Stimulated activated CD8-positive, alpha-beta memory T cell treated with anti-CD3 and anti-CD28 coated beads, Interleukin-4, amount 100 ng/mL, for 48 hours (primary cell): ENCODE results near the gene SLC39A3.

Source experiments
- DNase-seq: peaks from one replicate; pipeline ENCODE4 v3.0.0-alpha.2; 2020

The SLC39A3 gene

DNA sequence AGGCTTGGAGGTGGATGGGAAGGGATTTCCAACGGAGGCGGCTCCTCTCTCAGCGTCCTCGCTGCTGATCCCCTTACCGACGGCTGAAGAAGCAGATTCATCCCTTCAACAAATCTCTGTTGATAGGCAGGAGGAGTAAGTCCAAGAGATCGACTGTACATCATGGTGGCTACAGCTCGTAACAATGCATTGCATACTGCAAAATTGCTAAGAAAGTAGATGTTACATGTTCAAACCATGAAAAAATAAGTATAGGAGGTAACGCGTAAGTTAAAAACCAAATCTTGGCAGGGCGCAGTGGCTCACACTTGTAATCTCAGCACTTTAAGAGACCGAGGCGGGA is 468 bp upstream of the SLC39A3 start:
- no peak for DNase-seq

DNA sequence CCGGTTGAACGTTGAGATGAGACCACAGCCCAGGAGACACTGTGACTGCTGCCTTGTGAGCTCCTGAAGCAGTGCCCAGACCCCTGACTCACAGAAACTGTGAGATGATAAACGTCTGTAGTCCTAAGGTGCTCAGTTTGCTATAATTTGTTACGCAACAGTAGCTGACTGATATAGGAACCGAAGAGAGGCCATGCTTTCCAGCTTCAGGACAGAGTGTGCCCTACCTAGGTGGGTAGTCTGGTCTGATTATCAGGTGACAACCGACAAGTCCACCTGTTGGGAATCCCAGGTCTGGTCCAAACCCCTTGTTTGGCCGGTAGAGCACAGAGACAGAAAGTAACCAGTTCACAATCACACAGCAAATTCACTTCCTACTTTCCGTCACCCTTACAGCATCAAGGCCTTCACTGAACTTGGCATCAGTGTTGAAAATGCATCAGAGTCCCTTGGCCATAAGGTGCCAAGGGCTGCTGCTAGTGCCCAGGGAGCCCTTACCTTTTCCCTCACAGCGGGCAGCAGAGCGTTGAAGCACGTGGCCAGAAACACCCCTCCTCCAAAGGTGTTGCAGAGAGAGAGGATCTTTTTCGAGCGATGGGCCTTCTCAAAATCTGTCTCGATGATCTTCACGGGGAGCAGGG is 3.1 kb downstream of the SLC39A3 start:
- no peak for DNase-seq

DNA sequence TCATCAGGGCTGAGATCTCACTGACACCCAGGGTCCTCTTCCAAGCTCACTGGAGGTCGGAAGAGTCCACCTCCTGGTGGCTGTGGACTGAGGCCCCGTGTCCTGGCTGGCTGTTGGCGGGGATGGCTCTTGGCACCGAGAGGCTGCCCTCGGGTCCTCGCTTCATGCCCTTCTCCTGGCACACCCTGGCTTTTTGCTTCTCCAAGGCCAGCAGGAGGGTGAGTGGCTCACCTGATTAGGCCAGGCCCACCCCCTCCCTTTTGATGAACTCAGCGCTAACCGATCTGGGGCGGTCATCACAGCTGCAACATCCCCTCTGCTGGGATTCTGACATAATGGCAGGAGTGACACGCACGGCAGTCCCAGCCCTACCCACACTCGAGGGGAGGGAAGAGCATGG is 4.4 kb downstream of the SLC39A3 start:
- DNase-seq: no peak

DNA sequence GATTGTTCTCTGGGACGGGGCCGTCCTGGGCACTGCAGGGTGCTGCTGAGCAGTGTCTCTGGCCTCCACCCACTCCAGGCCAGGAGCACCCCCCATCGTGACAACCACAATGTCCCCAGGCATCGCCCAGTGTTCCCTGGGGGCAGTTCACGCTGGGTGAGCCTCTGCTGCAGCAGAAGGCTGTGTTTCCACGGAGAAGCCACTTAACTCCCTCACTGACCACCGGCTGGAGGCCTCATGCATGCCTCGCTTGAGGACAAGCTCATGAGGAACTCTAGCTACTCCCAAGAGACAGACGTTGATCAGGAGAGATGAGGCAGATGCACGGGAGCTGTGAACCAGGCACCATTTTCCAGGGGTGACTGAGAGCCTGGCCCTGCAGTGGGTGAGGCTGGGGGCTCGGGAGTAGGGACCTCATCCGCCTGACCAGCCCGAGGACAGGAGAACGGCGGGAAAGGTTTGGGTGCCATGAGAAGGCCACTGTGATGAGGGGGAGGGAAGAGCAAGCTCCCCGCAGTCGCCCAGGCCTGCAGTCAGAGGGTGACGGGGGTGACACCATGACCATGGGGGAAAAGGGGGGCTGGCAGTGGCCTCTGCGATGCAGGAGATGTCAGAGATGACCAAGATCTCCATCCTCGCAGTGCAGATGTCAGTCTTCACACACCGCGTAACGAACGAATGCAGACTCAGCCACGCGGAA is 5.1 kb downstream of the SLC39A3 start:
- DNase-seq: no peak

DNA sequence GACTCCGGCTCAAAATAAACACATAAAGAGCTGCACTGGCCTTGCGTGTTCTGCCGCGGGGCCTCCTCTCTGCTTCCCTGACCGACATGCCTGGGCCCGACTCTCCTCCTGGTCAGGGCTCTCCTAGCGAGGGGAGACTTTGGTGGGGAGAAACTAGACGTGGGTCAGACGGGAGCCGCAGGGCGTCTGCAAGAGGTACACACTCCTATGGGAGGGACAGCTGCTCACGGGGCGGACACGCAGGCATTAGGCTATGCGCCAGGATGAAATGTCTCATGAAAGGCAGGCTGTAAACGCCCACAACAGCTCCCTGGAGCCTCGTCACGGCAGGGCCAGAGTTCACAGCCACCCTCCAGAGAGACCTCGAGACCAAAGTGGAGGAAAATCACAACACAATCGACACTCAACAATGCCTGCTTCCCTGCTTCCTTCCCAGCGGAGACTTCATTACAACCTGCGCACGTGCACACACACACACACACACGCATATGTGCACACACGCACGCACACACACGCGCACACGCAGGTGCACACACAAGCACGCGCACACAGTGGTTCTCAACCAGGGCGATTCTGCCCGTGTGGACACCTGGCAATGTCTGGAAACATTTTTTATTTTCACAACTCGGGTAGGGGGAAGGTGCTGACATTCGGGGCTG is 5.8 kb downstream of the SLC39A3 start:
- DNase-seq: no peak

DNA sequence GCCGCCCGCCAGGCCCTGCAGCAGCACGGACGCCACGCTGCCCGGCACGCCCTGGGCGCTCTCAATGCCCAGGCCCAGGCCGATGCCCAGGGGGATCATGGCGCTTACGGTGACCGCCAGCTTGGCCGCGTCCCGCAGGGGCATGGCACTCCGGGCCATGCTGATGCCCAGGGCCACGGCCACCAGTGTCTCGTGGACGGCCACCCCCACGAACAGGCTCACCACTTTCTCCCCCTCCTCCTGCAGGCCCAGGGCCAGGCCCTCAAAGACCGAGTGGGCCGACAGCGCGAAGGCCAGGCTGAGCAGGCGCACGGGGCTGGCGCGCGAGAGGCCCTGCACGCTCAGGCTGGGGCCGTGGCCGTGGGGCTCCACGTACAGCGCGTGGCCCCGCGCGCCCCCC is 6.9 kb downstream of the SLC39A3 start:
- no peak for DNase-seq

DNA sequence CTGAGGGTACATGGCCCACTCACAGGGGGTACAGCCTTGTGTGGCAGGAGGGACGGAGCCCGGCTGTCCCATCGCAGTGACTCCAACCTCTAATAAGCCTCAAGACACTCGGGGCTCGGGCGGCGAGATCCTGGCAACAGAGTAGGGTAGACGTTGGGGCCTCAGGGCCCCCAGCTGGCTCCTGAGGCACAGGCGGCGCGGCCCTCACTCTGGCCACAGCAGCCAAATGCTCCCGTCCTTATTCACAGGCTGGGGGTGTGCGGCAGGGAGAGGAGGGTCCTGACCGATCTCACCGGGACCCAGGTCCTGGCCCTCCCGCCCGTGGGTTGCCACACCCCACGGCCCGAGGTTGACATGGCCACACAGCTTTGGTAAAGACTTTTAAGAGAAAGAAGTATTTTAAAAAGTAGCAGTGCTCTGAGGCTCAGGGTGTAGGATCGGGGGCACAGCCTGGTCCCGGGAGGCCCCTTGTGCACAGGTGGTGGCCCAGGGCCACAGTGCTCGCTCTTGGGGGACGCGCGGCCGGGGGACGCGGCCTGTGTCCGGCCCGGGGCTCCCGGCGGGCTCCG is 7.6 kb downstream of the SLC39A3 start:
- no peak for DNase-seq

DNA sequence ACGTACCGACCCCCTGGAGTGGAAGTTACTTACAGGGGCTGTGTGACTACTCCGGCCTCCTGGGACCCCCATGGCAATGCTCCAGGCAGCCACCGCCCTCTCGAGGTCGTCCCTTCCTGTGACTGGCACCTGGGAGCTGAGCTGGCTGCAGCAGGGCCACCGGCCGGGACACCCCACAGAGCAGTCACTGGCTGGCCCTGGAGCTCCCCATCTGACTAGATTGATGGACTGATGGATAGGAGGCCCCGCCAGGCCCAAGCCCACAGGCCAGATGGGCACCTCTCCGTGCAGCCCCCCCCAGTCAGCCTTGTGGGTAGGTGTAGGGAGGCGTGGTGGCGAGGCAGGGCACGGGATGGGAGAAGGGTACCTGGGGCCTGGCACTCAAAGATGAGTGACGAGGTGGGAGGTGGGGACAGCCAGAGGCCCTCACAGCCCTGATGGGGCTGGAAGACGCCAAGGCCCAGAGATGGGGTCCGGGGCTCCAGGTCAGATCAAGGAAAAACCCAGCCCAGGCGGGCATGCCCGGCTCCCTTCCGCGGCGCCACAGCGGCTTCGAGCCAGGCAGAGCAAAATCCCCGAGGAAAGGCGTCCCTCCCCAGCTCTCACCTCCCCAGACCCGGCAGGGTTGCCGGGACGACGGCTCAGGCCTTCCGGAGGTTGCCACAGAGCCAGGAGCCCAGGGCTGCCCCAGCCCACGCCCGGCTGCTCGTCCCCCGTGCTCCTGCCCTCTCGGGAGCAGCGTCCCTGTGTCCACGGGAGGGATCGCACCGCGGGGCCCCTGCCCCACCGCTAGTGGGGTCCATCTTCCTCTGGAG is 8.4 kb downstream of the SLC39A3 start:
- DNase-seq: no peak

DNA sequence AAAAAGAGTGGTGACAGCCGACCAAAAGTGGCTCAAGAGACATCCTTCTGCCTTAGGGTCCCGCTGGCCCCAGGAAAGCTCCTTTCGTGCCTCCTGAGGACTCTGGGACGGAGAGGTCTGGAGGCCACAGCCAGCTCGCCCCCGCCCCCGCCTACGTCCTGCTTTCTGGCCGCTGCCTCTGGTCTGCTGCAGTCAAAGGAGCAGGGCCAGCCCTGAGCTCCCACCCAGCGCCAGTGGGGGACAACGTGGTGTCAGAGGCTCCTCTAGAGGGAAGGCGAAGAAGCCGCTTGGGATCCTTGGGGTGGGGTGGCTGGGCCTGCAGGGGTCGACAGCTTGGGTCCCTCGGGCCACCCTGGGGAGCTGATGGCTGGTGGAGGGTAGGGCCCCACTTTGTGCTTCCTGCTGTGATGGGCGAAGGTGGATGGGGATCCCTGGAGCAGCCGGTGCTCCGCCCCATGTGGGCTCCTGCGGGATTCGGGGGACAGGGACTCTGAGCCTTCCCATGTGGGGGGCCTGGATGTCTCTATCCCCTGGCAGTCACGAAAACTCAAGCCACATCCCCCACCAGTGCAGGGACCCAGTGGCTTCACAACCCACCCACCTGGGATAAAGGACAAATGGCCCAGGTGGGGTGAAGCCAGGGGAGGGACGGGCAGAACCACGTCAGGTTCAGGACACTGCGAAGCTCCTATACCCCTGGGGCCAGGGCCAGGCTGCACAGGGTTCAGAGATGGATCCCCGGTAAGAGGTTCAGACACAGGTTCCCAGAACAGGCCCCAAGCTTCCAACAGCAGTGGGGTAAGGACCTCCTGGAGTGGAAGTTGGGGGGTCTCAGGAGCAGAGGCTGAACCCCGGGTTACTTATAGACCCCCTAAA is 9.6 kb downstream of the SLC39A3 start:
- DNase-seq: no peak

DNA sequence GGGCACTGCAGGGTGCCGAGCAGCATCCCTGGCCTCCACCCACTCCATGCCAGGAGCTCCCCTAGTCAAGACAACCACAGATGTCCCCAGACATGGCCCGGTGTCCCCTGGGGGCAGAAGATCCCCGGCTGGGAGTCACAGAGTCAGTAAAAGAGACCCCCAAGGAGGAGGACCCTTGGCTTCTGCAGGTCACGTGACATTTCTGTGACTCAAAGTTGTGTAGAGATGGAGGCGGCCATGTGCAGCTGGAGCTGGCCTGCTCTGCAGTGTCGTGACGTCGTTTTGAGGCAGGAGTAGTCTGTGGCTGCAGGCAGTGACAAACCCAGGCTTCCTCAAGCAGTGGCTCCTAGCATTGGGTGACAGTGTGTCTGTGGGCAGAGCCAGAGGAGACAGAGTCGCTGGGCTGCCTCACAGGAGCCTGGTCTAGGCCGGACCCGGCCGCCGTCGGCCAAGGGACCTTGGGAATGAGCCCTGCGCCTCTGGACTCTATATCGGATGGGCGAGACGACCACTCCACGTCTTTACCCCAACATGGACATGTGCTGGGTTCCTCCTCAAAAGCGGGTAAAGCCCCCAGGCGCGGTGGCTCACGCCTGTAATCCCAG is 10.9 kb downstream of the SLC39A3 start:
- no peak for DNase-seq

DNA sequence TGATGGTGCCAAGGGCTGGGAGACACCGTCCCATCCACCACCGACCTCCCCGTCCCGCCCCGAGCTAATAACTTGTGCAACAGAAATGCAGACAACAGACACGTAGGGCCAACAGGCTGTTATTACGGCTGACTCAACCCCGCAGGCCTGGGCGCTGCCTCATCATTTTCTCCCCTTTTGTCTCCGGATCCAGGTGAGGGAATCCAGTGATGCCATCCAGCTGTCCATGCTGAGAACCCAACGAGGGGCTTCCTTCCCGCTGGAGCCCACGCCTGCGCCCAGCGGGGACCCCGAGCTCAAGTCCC is 12.2 kb downstream of the SLC39A3 start:
- no peak for DNase-seq

DNA sequence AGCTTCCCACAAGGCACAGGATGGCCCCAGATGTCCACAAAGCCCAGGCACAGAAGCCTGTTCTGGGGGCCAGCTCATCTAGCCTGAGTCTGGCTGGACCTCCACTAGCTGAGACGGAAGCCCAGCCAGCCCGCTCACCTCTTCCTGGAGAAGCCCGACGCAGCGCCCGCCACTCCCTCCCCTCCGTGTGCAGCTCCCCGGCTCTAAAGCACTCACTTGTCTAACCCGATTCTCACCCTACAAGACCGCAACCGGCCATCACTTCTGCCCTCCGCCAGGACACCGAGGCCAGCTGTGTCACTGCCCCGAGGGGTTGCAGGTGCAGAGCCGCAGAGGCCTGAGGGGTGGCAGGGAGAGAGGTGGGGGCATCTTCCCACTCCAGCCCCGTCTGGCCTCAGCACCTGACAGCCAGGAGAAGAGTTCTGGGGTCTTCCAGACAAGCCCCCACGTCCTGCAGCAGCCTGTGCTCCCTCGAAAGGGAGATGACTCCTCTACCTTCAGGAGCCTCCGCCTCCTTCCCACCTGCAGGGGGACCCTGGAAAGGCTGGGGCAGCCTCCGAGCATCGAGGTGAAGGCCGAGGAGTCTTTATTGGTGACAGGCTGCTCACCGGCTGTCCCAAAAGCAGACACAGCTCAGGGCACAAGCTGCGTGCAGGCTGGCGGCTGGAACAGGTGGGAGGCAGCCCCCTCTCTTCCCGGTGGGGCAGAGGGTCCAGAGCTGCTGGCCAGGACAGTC is 12.7 kb downstream of the SLC39A3 start:
- DNase-seq: no peak

DNA sequence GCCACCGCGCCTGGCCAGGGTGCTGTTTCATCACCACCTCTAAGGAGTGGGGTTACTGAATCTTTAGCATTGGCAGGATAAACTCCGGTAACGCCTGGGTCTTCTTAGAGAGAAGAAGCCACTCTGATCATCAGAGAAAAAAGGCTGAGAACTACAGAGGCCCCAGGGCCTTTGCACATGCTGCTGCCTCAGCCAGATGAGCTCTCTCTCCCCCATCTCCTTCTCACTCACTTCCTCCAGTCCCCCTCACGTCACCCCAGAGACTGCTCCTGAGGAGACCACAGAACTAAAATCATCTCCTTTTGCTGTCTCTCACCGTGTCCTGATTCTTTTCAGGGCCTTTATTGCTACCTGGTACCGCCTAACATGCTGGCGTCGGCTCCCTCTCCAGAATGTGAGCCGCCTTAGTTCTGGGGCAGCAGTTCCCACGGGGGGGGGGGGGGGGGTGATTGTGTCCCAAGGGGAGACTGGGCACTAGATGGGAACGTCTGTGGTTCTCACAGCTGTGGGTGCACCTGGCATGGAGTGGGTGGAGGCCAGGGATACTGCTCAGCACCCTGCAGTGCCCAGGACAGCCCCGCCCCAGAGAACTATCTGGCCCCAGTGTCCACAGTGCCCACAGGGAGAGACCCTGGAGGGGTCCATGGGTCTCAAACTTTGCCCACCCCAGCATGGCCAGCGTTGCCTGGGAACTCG is 13.5 kb downstream of the SLC39A3 start:
- no peak for DNase-seq

DNA sequence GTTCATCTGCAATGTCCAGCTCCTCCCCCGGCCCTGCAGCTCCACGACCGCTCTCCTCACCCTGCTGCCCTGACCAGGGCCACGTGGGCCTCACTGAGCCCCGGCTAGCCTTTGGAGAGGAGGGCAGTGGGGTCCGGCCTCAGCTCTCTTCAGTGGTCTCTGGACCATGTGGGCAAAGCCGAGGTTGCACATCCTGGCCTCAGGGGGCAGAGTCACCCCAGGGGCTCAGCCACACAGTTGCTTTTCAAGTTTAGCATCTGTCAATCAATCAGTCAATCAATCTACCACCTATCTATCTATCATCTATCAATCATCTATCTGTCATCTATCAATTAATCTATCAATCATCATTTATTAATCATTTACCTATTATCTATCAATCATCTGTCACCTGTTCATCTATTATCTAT is 15.7 kb downstream of the SLC39A3 start:
- no peak for DNase-seq

DNA sequence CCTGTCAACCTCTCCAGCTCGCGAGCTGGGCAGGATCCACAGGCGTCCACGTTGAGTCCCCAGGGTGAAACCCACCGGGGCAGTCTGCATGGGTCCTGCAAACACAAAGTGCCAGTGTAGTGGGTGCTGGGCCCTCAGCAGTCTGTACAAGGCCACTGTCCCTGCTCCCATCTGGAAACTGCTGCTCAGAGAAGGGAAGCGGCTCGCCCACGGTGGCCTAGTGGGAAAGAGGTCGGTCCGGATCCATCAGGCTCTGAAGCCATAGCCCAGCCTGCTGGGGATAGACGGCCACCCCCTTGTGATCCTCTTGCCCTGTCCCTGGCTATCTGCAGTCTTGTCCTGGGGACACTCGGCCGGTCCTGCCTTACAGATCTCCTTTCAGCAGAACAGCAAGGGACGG is 16.1 kb downstream of the SLC39A3 start:
- no peak for DNase-seq

DNA sequence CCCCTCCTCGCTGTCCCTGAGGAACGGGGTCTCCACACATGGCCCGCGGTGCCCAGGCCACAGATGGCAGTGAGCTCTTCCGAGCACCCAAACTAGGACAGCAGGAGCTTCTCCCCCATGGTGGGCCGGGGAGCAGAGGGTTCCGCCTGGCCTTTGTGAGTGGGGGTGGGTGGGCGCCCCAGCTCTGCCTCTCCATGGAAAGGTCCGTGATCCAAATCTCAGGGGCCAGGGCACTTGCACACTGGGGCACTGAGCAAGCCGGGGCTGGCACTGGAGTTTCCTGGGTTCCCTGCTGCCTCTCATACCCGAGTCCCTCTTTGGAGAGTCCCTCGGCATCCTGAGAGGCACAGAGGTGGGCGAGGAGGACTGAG is 16.5 kb downstream of the SLC39A3 start:
- DNase-seq: no peak

DNA sequence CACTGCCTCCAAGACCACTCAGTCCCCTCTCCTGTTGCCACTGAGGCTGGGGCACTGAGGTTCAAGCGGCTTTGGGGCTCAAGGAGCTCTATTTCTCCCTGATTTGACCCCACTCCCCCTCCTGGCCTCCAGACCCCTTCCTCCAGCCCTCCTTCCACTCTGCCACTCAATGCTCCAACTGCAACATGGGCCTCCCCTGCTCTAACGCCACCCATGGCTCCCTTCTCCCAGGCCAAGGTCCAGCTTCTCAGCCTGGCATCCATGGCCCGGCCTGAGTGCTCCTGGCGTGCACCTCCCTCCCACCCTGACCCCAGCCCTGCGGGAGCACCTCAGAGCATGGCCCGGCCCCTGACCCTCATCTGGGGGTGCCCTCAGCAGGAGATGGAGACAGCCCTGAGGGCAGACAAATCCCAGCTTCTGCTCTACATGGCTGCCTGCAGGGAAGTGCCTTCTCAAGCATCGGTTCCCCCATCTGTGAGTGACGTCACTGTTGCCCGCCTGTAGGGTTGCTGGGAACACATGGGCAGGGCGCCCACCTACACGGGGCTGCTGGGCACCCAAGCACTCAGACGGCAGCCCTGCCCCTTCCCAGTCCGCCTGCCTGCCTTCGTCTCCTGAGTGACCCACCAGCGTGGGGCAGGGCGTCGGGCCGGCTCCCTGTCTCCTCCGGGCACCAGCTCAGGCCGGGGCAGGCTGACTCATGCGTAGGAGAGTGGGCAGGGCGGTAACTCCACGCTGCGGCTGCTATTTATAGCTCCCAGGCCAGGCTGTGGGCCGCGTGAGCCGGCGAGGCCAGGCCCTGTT is 17.1 kb downstream of the SLC39A3 start:
- no peak for DNase-seq

DNA sequence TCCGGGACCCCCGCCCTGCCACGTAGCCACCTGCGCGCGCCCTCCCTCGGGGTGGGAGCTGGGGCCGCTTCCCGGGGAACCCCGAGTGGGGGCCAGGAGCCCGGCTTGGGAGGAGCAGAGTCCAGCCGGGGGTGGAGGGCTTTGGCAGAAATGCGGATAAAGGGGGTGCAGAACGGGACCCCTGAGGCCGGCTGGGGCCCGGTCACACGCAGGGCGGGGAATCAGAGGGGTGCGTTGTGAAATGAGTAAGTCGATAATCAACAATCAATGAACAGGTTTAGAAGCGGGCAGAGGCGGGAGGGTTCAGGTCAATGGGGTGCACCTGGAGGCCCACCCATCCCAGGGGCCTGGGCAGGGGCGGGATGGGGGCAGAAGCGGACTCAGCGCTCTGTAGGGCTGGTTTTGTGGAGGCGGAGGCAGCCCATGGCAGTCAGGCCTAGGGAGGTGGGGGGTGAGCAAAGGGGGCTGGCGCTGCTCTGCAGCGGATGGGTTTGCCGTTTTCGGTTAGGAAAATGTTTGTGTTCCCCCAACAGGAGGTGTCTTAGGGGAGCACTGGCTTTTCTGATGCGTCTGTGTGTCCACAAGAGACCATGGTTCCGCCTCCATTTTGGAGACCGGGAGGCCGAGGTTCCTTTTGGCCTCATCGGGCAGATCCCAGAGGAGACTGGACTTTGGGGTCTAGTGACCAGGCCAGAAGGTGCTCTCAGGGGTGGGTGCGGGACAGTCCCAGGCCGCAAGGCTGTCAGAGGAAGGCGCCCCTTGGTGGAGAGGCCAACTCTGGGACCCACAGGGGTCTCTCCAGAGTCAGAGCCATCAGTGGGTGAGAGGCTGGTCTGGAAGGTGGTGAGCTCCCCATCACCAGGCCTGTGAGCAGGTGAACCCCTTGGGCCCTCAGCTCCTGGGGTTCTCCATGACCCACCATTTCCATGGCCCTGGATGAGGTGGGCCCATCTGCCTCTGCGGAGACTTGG is 18.0 kb downstream of the SLC39A3 start:
- no peak for DNase-seq
